ENCODE data around the gene SETBP1.
"Not testable (repeated sequence)": the region's sequence is repeated elsewhere in the genome, so short reads cannot be mapped to it uniquely, and the experiment has no call there.

Gene SETBP1

DNA sequence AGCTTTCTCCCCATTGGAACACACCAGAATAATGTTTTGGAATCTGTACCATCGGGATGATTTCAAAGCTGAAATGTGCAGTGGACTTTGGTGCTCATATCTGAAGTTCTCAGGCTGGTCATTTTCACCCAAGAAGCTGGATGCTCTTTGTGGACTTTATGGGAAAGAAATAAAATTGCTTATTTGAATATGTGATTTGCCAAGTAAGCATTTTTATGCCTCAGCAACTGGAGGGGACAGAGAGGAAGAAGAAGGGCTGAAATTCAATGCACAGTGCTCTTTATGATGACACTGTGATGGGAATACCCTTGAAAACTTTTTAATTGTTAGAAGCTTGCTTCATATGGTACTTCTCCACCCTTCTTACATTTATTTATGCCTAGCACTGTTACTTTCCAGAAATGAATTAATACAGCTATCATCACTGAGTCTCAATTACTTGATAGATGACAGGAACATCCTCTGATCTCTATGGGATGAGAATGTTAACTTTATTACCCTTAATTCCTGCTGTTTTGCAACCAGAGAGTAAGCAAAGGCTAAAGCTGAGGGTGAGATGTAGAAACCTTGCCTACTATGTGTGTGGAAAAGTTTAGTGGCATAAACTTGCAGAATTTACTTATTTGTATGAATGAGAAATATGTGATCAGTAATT, 23.6 kb downstream of the SETBP1 start:
- DNase-seq (ENCODE audit: low read depth), result no peak

DNA sequence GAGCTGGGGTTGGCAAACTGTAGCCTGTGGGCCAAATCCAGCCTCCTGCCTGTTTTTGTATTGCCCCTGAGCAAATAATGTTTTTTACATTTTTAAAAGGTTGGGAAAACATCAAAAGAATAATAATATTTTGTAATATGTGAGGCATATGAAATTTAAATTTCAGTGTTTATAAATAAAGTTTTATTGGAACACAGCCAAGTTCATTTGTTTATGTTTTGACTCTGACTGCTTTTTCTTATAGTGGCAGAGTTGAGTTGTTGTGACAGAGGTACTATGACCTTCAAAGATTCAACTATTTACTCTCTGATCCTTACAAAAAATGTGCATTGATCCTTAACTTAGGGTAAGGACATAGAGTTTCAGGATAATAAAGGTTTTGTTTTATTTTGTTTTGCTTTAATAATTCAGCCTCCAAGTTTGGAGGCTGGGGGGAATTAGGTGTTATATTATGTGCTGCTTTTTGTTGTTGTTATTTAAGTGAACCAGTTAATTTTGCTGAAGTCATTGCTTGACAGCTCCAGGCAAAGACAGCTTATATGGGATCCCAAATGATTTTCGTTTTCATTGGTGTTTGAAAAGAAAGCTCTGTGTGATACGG, 24.5 kb downstream of the SETBP1 start:
- no peak for DNase-seq (ENCODE audit: low read depth)

- DNase-seq (ENCODE audit: low read depth), result no peak
Observed at GRCh38 chr18:44708451-44709083, 27.9 kb downstream of the SETBP1 start.

DNA sequence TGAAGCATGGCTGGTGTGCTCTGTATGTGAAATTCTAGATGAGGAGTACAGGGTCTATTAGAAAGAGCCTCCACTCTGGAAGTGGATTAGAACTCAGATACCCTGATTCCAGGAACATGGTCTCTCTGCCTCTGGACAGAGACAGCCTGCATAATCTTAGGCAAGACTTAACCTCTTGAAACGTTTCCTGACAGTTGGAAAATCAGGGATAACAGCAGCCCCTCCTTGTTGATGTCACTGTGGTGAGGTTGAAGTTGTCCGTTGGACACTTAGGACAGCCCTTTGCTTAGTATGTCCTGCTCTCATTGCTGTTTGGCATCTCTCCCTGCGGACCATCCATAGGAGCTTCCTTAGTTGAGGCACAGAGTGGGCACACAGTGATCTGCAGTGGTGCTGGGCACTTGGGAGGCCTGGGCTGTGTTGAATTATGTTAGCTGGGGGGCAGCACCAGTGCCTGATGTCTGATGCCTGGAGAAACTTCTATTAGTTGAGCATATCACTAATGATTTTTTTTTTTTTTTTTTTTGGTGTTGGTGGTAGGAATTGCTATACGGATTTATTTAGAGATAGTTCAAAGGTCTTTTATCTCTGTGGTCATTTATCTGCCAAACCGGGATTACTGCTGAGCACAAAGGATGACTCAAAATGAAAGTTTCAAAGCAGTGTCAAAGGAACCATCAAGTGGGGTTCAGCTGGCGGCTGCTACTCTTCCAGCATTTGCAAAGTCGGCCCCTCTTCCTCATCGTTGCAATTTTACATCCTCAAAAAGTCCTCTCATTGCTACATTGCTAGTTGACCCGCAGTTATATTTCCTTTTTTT, 28.8 kb downstream of the SETBP1 start:
- no peak for DNase-seq (ENCODE audit: low read depth)

GRCh38 chr18:44710931-44711330, 30.2 kb downstream of the SETBP1 start:
- no peak for DNase-seq (ENCODE audit: low read depth)

DNA sequence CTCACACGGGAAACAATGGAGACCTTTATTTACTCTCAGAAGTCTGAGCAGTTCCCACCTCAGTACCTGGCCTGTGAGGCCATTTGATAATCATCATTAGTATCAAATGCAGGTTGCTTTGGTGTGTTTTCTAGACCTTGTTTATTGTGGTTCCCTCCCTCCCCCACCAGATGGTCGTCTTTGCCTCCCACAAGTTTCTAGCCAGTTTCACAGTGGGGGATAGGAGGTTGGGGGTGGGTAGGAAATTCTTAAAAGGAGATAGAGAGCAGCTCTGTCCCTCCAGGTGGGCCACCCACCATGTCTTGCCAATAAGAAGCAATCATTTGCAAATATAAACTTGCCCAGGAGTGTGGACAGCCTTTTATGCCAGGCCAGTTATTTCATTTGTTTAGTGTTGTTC, 31.3 kb downstream of the SETBP1 start:
- DNase-seq (ENCODE audit: low read depth), result no peak

GRCh38 chr18:44713435-44713834, 32.7 kb downstream of the SETBP1 start:
- DNase-seq (ENCODE audit: low read depth), result no peak

- DNase-seq (ENCODE audit: low read depth), result no peak
Observed at GRCh38 chr18:44714376-44714775, 33.7 kb downstream of the SETBP1 start.

DNA sequence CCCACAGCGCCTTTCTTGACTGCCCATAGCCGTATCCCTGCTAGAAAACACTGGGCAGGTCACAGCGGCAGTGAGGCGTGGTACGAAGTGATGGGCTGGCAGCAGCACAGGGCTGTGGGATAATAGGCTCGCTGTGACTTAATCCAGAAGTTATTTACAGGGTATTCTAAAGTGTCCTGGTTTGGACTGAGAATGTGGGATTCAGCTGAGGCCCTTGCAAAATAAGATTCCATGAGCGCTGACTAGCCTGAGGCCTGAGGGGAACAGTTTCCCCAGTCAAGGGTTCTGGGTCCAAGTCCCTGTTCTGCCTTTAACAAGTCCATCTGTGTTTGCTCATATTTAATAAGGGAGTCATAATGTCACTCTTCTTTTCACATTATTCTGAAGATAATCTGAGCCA, 34.6 kb downstream of the SETBP1 start:
- DNase-seq (ENCODE audit: low read depth), result no peak

- DNase-seq (ENCODE audit: low read depth), result no peak
Observed at GRCh38 chr18:44715842-44716241, 35.2 kb downstream of the SETBP1 start.

GRCh38 chr18:44716697-44717163, 36.0 kb downstream of the SETBP1 start:
- DNase-seq (ENCODE audit: low read depth), result no peak

- DNase-seq (ENCODE audit: low read depth), result no peak
Observed at GRCh38 chr18:44719519-44720060, 38.9 kb downstream of the SETBP1 start.

GRCh38 chr18:44721748-44722147, 41.1 kb downstream of the SETBP1 start:
- DNase-seq (ENCODE audit: low read depth), result not testable (repeated sequence)

DNA sequence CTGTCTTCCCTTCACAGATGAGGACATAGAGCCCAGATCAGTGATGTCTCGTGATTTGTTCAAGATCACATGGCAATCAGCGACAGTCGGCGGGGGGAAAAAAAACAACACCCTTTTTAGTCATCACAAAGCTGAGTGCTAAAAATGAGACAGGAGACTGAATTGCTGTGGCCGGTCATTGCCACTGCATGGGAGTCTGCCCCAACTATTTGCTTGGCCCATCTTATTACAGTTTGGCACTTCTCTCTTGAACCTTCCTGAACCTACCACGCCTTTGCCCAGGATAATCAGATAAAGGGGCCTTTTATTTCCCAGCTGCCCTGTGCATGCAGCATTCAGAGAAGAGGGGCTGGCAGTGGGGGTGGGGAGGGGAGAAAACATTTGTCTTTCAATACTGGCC, 42.7 kb downstream of the SETBP1 start:
- DNase-seq (ENCODE audit: low read depth), result no peak

GRCh38 chr18:44724105-44724778, 43.6 kb downstream of the SETBP1 start:
- no peak for DNase-seq (ENCODE audit: low read depth)

DNA sequence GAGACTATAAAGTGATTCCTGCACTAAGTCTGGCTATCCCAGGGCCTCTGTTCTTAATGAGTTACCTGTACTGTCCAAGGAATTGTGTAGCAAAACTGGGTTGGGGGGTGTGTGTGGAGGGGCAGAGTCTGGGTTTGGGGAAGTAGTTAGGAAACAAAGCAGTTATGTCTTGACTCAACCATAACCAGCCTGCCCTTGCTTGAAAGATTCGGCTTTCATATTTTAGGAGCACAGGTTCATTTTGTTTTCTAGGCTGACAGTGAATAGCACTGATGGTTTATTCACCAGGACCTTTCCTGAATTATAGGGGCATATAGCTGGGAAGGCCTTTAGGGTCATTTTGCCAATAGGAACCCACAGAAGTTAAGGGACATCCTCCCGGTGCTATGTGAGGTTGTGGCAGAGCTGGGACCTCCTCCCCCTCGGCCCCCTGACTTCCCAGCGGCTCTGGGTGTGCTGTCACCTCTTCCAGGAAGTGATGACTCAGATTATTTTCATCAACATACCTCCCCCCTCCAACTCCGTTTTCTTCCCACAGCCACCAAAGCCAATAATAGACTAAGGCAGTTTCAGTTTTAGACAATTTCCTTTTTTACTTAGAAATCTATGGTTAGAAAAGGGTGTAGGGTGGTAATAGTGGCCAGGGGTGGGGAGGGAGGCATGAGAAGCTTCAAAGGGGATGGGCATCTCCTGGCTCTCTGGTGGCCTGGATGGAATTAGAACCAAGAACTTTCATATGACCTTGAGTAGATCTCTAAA, 44.8 kb downstream of the SETBP1 start:
- DNase-seq (ENCODE audit: low read depth), result peak; percentile 52

GRCh38 chr18:44726059-44726421, 45.4 kb downstream of the SETBP1 start:
- no peak for DNase-seq (ENCODE audit: low read depth)

GRCh38 chr18:44727291-44727690, 46.6 kb downstream of the SETBP1 start:
- no peak for DNase-seq (ENCODE audit: low read depth)

GRCh38 chr18:44729631-44730101, 49.0 kb downstream of the SETBP1 start:
- peak; percentile 38 for DNase-seq (ENCODE audit: low read depth)

DNA sequence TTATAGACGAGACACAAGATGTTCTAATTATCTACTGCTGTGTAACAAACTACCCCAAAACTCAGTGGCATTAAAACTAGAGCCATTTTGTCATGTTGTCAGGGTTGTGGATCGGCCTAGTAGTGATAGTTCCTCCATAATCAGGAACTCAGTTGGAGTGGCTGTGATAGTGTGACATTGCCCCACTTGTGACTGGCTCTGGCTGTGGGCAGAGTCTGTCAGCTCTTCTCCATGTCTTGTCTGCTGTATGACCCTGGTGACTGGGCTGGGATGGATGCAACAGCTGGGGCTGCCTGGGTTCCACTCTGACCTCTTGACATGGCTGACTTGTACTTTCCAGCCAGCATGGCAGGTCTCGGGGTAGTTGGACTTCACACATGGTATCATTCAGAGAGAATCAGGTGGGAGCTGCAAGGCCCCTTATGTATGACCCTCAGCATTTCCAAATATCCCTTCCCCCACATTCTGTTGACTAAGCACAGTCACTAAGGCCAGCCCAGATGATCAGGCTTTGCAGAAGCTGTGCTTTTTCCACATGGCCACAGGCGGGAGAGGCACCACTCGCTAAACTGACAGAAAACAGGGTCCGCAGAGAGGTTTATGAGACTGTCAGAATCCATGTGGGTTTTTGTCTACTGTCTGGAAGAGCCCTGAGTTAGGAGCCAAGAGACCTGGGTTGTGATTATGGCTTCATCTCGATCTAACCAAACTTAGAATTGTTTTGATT, 50.3 kb downstream of the SETBP1 start:
- no peak for DNase-seq (ENCODE audit: low read depth)

Data from stimulated activated CD8-positive, alpha-beta memory T cell treated with anti-CD3 and anti-CD28 coated beads, Interleukin-4, amount 100 ng/mL, for 24 hours (primary cell).